CD4-positive, alpha-beta T cell treated with Interferon gamma for 1 hour (primary cell): ENCODE results near the gene PID1.
A peak's percentile ranks its signal among the peaks of the same experiment; 100 is the strongest.

Source experiments
- DNase-seq: peaks from one replicate; pipeline ENCODE4 v3.0.0-alpha.2; 2020

PID1 gene, protein sequence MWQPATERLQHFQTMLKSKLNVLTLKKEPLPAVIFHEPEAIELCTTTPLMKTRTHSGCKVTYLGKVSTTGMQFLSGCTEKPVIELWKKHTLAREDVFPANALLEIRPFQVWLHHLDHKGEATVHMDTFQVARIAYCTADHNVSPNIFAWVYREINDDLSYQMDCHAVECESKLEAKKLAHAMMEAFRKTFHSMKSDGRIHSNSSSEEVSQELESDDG

GRCh38 chr2:229270551-229271410 is at the start of gene PID1:
PID1 (minus strand) TSS chr2:229271287; CDS start chr2:229271043, 244 bp downstream.
- DNase-seq = no peak

DNA sequence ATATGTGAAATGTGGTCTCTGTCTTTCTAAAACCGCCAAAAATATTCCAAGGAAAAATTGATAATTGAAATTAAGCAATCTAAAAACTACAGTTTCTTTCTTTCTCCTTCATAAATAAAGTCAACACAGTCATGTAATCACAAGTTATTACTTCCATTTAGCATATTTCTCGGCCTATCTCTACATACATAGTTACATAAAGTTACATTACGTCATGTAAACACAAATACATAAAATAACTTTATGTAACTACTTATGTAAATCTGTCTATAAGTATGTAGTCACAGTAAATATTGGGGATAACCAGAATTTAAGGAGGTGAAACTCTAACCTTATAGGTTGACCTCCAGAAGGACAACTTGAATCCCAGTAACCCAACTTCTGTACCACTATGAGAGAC is 48.5 kb upstream of the PID1 start:
- DNase-seq = no peak

DNA sequence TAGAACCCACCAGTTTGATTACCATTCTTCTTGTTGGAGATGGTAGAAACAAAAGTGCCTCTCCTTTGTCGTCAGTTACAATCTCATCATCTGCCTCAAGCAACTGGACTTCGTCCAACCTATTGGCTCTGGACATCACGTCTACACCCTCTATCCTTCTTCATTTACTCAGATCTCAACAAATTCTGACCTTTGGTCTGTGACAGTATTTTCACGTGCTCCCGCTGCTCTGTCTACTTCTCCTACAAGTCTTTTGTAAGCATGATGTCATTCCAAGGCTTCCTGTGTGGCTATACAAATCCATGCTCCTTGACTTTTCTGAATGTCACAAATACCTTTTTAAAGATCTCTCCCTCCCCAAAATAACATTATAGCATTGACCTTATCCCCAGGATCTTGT is 43.0 kb upstream of the PID1 start:
- no peak for DNase-seq

DNA sequence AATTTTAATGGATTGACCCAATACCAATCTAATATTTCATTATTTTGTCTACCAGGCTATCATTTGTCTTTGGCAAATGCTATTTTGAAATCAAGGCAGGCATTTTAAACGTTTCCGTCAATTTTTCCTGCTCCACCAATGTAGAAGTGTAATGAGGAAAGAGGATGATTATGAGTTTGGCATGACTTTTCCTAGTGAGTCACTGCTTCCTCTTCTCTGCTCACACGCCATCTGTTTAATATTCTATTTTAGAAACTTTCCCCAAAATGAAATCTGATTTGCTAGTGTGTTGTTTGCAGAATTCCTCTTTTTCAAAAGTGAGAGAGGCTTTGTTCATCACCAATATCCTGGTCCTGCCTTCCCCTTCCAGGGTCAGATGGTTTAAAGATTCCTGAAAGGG is 42.5 kb upstream of the PID1 start:
- DNase-seq = no peak

DNA sequence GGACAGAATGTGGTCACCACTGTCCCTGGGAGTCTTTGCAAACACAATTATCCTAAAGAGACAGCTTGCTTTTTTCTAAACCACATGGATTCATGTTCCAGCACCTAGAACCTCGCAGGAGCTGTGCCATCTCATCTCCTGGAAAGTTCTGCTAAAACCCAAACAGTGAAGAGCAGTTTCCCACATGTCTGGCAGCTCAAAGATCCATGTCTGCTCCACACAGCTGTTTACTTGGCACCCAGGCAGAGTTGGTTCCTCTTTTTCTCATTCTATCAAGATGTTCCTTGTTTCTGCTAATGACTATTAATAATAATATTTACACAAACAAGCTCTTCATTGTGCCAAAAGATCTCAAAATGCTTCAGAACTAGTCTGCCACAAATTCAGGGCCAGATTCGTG is 30.1 kb upstream of the PID1 start:
- no peak for DNase-seq

- DNase-seq = no peak
Observed at GRCh38 chr2:229300790-229301189, 29.7 kb upstream of the PID1 start.

DNA sequence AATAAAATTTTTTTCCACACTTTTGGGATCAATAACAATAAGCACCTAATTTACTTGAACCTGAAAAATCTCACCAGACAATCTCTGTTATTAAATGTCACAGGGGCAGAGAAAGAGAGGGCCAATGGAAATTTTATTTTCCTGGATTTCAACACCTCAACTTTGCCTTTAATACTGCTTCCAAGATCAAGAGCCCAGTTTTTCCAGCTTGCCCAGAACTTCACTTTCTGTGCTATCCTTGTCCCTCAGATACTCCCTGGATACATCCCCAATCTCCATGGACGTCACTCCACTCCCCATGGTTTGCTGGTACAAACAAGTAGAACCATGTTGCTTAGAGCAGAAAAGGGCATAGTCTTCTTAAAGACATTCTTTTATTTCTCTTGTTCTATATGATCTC is 29.3 kb upstream of the PID1 start:
- DNase-seq = no peak

DNA sequence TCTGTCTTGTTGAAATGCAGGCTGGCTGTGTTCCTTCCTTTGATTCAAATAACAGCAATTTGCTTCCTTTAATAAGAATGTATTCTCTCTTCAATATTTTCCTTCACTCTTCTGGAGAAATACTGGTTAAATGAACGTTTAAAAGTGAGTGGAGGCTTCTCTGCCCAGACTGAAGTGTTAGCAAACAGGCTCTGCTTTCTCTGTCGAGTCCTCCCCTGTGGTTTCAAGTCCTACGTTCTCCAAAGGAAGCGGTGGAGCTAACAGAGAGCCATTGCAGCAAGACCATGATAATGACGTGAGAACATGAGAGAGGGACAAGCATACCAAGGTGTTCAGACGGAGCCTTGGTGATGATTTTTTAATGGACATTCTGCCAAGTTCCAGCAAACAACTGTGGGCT is 26.2 kb upstream of the PID1 start:
- peak; percentile 18 for DNase-seq

GRCh38 chr2:229296536-229296935 is 25.4 kb upstream of the PID1 start:
- DNase-seq = no peak

DNA sequence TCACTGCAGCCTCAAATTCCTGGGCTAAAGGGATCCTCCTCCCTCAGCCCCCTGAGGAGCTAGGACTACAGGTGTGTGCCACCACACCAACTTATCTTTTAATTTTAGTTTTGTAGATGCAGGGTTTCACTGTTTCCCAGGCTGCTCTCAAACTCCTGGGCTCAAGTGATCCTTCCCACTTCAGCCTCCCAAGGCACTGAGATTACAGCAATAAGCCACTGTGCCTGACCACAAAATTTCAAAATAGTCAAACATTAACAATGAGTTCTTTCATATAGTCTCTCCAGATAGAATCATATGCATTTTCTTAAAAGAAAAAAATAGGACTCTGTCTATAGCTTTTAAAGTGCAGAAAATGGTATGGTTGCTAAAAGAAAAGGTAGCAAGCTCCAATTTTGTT is 24.9 kb upstream of the PID1 start:
- DNase-seq = no peak

GRCh38 chr2:229287823-229288222 is 16.7 kb upstream of the PID1 start:
- no peak for DNase-seq

DNA sequence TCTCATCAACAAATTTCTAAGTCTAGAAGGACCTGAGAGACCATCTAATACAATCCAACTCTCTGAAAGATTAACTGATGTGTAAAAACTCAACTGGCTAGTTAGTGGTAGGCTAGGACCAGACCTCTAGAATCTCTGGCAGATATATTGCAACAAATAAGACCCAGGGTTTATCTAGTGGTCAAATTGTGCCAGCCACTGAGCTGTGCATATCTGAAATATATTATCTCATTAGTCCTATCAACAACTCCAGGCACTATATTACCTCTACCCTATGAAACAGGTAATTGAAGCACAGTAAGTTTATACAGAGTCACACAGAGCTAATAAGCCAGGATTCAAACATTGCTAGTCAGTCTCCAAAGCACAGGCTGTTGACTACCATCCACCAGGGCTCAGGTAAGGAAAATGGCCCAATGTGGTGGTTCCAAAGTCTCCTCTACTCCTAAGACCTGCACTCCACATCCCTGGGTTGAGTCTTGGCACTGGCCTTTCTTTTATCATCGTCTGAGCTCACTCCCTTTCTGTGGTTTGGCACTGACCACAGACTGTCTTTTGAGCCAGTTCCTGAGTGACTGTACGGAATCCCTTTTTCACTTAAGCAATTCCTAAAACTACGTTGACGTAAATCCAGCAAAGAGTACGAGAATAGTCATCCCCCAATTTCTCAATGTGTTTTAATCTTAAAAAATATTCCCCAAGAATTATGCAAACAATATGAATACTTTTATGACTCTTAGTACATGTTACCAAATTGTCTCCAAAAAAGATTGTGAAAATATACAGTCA is 11.9 kb upstream of the PID1 start:
- peak; percentile 61 for DNase-seq

DNA sequence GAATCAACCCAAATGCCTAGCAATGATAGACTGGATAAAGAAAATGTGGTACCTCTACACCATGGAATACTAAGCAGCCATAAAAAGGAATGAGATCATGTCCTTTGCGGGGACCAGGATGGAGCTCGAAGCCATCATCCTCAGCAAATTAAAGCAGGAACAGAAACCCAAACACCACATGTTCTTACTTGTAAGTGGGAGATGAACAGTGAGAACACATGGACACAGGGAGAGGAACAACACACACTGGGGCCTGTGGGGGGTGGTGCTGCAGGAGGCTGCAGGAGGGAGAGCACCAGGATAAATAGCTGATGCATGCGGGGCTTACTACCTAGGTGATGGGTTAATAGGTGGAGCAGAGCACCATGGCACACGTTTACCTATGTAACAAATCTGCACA is 8.4 kb upstream of the PID1 start:
- no peak for DNase-seq

DNA sequence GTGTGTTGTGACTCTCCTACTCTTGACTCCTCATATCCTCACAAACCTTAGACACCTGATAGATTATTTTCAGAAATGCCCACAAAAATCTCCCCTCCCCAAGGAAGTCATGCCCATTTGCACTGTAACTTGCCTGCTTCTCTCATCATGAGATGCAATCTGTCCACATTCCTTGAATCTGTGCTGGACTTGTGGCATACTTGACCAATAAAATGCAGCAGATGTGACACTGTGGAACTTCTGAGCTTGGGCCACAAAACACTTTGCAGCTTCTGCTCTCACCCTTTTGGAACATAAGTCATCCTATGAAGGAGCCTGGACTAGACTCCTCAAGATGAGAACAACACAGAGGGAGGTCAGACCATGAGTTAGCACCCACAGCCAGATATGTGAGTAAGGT is 4.4 kb upstream of the PID1 start:
- no peak for DNase-seq

DNA sequence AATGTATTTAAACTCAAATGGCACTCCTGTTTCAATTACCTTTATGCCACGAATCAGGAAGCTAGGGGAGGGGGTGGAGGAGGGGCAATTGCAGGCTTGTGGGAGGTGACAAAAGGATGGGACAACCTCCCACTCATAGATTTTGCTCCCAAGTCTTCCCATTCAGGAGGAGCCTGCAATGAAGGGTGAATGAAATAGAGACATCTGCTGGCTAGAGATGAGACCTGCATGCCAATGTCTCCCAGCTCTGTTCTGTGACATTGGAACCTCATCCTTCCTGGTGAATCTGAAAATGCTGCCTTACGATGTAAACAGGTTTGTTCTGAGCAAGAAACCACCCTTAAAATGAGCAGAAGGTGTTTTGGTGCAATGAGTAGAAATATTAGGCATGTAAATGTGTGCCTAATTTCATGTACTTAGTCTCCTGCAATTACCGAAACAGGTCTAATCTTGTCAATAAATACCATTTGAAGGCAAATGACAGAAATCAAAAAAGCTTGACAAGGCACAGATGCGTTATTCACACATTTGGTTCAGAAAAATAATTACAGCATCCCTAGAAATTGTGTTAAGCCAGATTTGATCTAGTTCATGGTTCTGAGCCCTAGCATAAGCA is 2.7 kb upstream of the PID1 start:
- DNase-seq = no peak

- DNase-seq = no peak
Observed at GRCh38 chr2:229273006-229273722, 2.1 kb upstream of the PID1 start.

DNA sequence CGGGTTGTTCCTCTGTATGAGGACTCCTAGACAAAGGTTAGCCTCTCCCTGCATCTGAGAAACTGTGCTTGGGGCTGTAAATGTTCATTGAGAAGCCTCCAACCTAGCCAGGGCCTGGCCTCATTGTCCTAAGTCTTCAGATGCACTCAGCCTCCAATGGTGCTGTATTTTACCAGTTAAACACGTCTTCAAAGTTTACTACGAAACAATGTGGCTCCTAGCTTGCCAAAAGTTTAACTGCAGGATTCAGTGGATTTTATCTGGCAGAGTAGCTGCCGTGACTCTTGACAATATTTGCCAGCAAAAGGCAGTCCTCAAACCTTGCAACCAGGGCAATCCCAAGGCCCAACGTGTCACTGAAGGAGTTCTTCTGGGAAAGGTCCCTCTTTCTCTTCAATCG is 1.1 kb downstream of the PID1 start:
- DNase-seq = no peak

DNA sequence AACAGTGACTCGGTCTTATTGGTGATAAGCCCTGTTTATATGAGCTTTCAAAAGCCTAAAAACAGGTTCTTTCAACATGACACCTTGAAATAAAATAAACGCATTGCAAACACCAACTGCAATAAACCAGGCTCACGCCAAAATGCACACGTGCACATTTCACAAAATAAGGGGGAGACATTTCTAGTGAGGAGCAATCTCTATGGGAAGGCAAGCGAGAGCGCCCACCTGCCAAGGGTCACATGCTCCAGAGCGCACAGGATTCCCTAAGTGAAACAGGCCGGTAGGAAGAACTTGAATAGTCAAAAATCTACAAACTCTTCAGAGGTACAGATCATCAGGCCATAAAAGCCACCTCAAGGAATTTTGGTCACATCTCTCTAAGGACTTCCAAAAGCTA is 1.9 kb downstream of the PID1 start:
- no peak for DNase-seq

GRCh38 chr2:229268626-229269025 is 2.5 kb downstream of the PID1 start:
- DNase-seq = no peak

DNA sequence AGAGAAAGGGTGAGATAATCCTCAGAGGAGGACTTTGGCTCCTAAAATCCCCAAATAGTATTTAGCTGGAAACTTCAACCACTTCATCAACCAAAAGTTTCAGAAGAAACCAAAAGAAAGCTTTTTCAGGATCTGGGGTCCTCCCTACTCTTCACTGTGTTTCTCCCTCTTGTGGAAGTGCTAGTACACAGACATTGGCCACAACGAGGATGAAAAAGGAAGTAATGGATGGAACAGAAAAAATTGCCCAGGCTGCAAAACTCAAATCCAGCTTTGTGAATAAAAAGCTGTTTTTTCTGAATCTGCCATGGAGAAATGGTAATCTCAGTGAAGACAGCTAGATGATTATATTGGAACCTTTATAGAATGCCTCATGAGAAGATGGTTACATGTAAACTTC is 4.0 kb downstream of the PID1 start:
- no peak for DNase-seq

DNA sequence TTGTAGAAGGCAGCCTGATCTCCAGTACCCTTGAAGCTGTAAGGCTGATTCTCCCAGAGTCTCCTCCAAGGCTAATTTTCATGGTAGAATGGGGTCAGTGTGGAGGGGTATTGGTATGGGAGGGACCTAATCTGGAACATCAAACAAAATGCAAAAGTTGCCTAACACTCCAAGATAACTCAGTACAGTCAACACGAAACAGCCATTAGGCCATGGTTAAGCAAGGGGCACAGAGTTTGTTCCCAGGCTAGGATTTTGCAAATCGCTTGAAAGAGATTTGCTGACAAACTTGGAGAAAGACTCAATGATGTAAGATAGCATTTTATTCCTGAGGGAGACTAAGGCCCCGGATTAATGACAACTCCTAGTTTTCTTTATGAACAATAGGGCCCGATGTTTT is 5.4 kb downstream of the PID1 start:
- no peak for DNase-seq

DNA sequence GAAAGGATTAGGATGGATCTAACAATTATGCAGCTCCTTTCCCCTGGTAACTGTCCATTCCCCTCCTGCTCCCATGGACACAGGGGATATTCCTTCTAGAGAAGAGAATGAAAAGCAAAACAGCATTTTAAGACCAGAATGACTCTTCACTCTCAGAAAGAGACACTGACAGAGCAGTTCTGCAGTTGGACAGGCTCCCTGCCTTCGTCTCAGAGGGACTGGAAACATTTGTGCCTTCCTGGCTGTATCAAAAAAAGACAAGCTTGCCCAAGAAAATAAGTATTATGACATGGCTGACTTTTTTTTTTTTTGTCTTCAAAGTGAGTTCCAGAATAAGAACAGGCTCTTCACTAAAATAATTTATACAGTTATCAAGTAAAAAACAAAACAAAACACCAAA is 9.5 kb downstream of the PID1 start:
- DNase-seq = no peak

- DNase-seq = no peak
Observed at GRCh38 chr2:229261076-229261475, 10.0 kb downstream of the PID1 start.
